Heart left ventricle (tissue), 16 donors: ENCODE data around the gene RAB43. TPM values are rescaled to one million over a fixed set of nuclear protein-coding genes. Genes with fewer than 3 reads are reported as not detected.

Experiments used
- ATAC-seq, 4 donors: fragments of 200-7000 bp; cut with Tn5 transposase; one replicate each; pipeline ENCODE4 v1.9.1; 2020 to 2022; ENCODE audit warnings: moderate library complexity in 4 of 4, mild to moderate bottlenecking in 3 of 4, moderate number of reproducible peaks in 1 of 4
- DNase-seq, 5 donors: peaks; one replicate each; pipeline ENCODE4 v3.0.0-alpha.2; 2020
- H3K27ac ChIP-seq, 12 donors: fragments of 200-600 bp; sonication (generic) in 4 of 12; one replicate each; pipeline versions ENCODE4 v1.5.0 to v1.8.0; 2016 to 2022; ENCODE audit warnings: mild to moderate bottlenecking in 2 of 12
- H3K27me3 ChIP-seq, 9 donors: fragments of 200-600 bp; sonication (generic) in 2 of 9; one replicate each; pipeline versions ENCODE4 v1.5.1 to v1.8.0; 2016 to 2022; ENCODE audit warnings: mild to moderate bottlenecking in 3 of 9
- H3K36me3 ChIP-seq, 9 donors: fragments of 200-600 bp; sonication (generic) in 2 of 9; one replicate each; pipeline versions ENCODE4 v1.5.0 to v1.8.0; 2018 to 2022; ENCODE audit warnings: mild to moderate bottlenecking in 2 of 9
- H3K4me1 ChIP-seq, 12 donors: fragments of 200-600 bp; sonication (generic) in 4 of 12; one replicate each; pipeline versions ENCODE4 v1.5.0 to v1.8.0; 2016 to 2022; ENCODE audit warnings: mild to moderate bottlenecking in 3 of 12
- H3K4me3 ChIP-seq, 12 donors: fragments of 200-600 bp; sonication (generic) in 4 of 12; one replicate each; pipeline versions ENCODE4 v1.5.0 to v1.8.0; 2017 to 2022; ENCODE audit warnings: mild to moderate bottlenecking in 9 of 12, moderate library complexity in 4 of 12
- H3K9me3 ChIP-seq, 12 donors: fragments of 200-600 bp; sonication (generic) in 4 of 12; one replicate each; pipeline versions ENCODE4 v1.5.0 to v1.8.0; 2016 to 2022; ENCODE audit warnings: mild to moderate bottlenecking in 1 of 12
- POLR2A ChIP-seq, 2 donors: fragments of 450-650 bp; IDR thresholded peaks; one replicate each; pipeline ENCODE4 v1.6.1; 2017; ENCODE audit warnings: antibody characterized with exemption in 2 of 2, mild to moderate bottlenecking in 2 of 2, moderate library complexity in 2 of 2
- WGBS, 4 donors: extraction: QIAGEN DNeasy Blood & Tissue Kit in 2 of 4; methylation state at CpG; one replicate each; pipeline versions ENCODE4 v1.1.5 to v1.1.7; 2013 to 2018; 5-methylcytosine and 5-hydroxymethylcytosine counted together
- intact Hi-C, 10 donors: fragments of 100-400 bp; cut with DNase I; formaldehyde crosslinking; loops; one replicate each; pipeline versions ENCODE4 v1.11.1 to v1.14.2; 2022
- polyA plus RNA-seq, 2 donors: library from polyadenylated mRNA; stranded (reverse); fragments of 200-250 nt; gene quantifications; one replicate each; pipeline ENCODE4 v1.2.3, GENCODE V29; 2013
- total RNA-seq, 9 donors: library from RNA; depleted of rRNA in 2 of 9; stranded (reverse); fragments of >200 nt in 2 of 9; fragmentation: NEBNext Ultra II Directional in 3 of 9; extraction: Animal tissue kit (Norgen Biotek cat#: 25700) in 3 of 9; gene quantifications; one replicate each; pipeline versions ENCODE4 v1.1.0 to v1.2.4, GENCODE V29; 2016 to 2023
- TF ChIP-seq, protein P1 (sequence below), 12 donors: fragments of 200-600 bp; sonication (generic) in 4 of 12; IDR thresholded peaks; one replicate each; pipeline versions ENCODE4 v1.5.0 to v1.8.0; 2018 to 2022; ENCODE audit warnings: antibody characterized with exemption in 12 of 12, mild to moderate bottlenecking in 5 of 12
- donor health status: ischemic (EF 13 %, LVEDD 7.1; RV severe dilation, severe dysfunction).
- donor health status: healthy with polysubstance abuse.
- donor health status: DM: no; HTN: yes; CAD: no.
- donor health status: DM: no; HTN: no; CAD: no.
- donor health status: ischemic (EF 25% LVEDD 6.9; RV normal size, moderate dysfunction).
- donor health status: ischemic (EF 25% LVEDD 5.7; RV mildly dilated, moderate dysfunction).
- donor health status: healthy.
- donor health status: DM: yes; HTN: yes; CAD: no.
- donor health status: ischemic (EF 35%, LVEDD 5.7; RV mildly dilated, moderate dysfunction).
- donor health status: nonischemic (EF 11% LVEDD 7.7; RV severe dilation, severe dysfunction).
- donor health status: DM: yes; HTN: yes; CAD: no.
- donor health status: PGD.
- donor health status: ischemic (EF 29% LVEDD 5.4; RV normal size, mild dysfunction).
- donor health status: nonischemic (EF 23%, LVEDD 6.1; RV moderate dilation, normal function).

Gene RAB43
- total and polyA plus RNA-seq, 11 donors, result 1.3 to 10.3 (median 3.3) TPM

DNA sequence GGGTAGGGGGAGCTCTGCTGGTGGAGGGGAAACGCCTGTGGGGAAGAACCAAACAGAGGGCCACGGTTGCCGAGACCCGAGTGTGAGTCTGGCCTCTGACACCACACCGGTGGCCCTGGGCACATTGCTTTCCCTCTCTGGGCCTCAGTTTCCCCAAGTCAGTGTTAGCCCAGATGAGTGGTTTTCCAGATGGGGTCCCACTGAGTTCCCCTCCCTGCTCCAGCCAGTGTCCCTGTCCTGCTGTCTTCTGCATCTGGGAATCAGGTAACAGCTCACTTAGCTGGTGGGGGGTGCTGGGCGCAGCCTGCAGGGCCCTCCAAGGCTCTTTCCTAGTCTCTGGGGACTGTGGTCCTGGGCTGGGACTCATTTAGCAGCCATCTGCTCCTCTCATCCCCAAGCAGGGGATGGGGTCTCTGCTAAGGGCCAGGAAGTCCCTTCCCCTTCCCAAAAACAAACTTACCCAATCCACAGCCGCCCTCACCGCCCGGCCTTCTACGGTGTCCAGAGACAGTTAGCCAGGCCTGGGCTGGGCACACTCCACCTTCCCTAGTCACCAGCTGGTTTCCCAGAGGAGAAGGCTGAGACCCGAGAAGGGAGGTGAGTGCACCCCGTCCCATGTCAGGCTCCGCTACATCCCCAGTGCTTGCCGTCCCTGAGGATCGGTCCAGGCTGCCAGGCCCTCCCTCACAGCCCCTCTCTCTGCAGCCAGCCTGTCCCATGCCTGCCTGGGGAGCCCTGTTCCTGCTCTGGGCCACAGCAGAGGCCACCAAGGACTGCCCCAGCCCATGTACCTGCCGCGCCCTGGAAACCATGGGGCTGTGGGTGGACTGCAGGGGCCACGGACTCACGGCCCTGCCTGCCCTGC, 60.3 kb downstream of the RAB43 start:
- peaks cover 0 to 15% (median 1%) of the 10 kb centered on the region in 12 donors for H3K4me1 ChIP-seq
- WGBS, 4 donors, result 91 to 95% (median 93%) methylated on average over 15 to 19 of the region's 19 CpGs
- H3K27ac ChIP-seq, result no peak overlapping the region
- intact Hi-C loops, result no loop called here
- H3K36me3 ChIP-seq, result no peaks in the 10 kb centered on the region
- no peak overlapping the region for H3K4me3 ChIP-seq
- no peak for TF ChIP-seq POLR2A (IDR thresholded peaks at IDR 0.05)
- TF ChIP-seq, protein P1, sequence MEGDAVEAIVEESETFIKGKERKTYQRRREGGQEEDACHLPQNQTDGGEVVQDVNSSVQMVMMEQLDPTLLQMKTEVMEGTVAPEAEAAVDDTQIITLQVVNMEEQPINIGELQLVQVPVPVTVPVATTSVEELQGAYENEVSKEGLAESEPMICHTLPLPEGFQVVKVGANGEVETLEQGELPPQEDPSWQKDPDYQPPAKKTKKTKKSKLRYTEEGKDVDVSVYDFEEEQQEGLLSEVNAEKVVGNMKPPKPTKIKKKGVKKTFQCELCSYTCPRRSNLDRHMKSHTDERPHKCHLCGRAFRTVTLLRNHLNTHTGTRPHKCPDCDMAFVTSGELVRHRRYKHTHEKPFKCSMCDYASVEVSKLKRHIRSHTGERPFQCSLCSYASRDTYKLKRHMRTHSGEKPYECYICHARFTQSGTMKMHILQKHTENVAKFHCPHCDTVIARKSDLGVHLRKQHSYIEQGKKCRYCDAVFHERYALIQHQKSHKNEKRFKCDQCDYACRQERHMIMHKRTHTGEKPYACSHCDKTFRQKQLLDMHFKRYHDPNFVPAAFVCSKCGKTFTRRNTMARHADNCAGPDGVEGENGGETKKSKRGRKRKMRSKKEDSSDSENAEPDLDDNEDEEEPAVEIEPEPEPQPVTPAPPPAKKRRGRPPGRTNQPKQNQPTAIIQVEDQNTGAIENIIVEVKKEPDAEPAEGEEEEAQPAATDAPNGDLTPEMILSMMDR (IDR thresholded peaks at IDR 0.05), result no peak
- no peak for DNase-seq
- H3K9me3 ChIP-seq, result no peaks in the 10 kb centered on the region
- ATAC-seq, result no peak
- no peaks in the 10 kb centered on the region for H3K27me3 ChIP-seq

GRCh38 chr3:129060276-129061022, 61.2 kb downstream of the RAB43 start, which contains the start of gene GP9:
Gene GP9, plus strand, starts transcription at chr3:129060779. Its CDS starts 961 bp downstream, at chr3:129061740.
- Histone ChIP-seq H3K4me1 (peaks cover 0 to 15% (median 1%) of the 10 kb centered on the region in 12 donors), H3K4me3 (no peak within 1 kb of the TSS), H3K27me3 (no peaks in the 10 kb centered on the region), H3K27ac (peak within 1 kb of the TSS in 2 of 12 donors; percentile 39 to 50), H3K9me3 (no peaks in the 10 kb centered on the region), H3K36me3 (no peaks in the 10 kb centered on the region)
- 72 to 82% (median 79%) methylated on average over 13 of the region's 13 CpGs for WGBS, 4 donors
- TF ChIP-seq POLR2A (IDR thresholded peaks at IDR 0.05), result no peak
- TF ChIP-seq, protein P1 (IDR thresholded peaks at IDR 0.05), result no peak
- DNase-seq (no peak), ATAC-seq (peak in 1 of 4 donors; percentile 11)
- intact Hi-C loops, result no loop called here

GRCh38 chr3:129059311-129059958, 62.2 kb downstream of the RAB43 start:
- ATAC-seq, result no peak

More at GRCh38 chr3:129059311-129059958, 62.2 kb downstream of the RAB43 start:
- no peaks in the 10 kb centered on the region for H3K36me3 ChIP-seq
- H3K9me3 ChIP-seq, result no peaks in the 10 kb centered on the region
- H3K4me1 ChIP-seq, result peaks cover 0 to 15% (median 1%) of the 10 kb centered on the region in 12 donors
- peak in 2 of 5 donors; percentile 24 to 32 for DNase-seq
- peak overlapping the region in 1 of 12 donors; percentile 50 for H3K27ac ChIP-seq
- TF ChIP-seq POLR2A (IDR thresholded peaks at IDR 0.05), result no peak
- TF ChIP-seq, protein P1 (IDR thresholded peaks at IDR 0.05), result no peak
- no peak overlapping the region for H3K4me3 ChIP-seq
- 73 to 81% (median 77%) methylated on average over 11 of the region's 11 CpGs for WGBS, 4 donors
- intact Hi-C loops, result loop anchor here in 3 of 10 donors (10.0 kb wide), 1 partner anchor 185 kb away; the partner anchor contains the start of gene COPG1 (in 3 of the 3)
- no peaks in the 10 kb centered on the region for H3K27me3 ChIP-seq
